GM12872 (cell line): ENCODE data around the gene SLC35D3.

Experiments used
- TF ChIP-seq, protein P1 (sequence below): IDR thresholded peaks from 3 replicates; pipeline ENCODE4 v1.5.1; 2011; ENCODE audit warnings: low read depth, mild to moderate bottlenecking, low read length, moderate library complexity; ENCODE audit not compliant: insufficient read depth

The SLC35D3 gene

GRCh38 chr6:136918706-136919105 lies 3.4 kb upstream of the SLC35D3 start:
- TF ChIP-seq, protein P1, sequence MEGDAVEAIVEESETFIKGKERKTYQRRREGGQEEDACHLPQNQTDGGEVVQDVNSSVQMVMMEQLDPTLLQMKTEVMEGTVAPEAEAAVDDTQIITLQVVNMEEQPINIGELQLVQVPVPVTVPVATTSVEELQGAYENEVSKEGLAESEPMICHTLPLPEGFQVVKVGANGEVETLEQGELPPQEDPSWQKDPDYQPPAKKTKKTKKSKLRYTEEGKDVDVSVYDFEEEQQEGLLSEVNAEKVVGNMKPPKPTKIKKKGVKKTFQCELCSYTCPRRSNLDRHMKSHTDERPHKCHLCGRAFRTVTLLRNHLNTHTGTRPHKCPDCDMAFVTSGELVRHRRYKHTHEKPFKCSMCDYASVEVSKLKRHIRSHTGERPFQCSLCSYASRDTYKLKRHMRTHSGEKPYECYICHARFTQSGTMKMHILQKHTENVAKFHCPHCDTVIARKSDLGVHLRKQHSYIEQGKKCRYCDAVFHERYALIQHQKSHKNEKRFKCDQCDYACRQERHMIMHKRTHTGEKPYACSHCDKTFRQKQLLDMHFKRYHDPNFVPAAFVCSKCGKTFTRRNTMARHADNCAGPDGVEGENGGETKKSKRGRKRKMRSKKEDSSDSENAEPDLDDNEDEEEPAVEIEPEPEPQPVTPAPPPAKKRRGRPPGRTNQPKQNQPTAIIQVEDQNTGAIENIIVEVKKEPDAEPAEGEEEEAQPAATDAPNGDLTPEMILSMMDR: no peak

DNA sequence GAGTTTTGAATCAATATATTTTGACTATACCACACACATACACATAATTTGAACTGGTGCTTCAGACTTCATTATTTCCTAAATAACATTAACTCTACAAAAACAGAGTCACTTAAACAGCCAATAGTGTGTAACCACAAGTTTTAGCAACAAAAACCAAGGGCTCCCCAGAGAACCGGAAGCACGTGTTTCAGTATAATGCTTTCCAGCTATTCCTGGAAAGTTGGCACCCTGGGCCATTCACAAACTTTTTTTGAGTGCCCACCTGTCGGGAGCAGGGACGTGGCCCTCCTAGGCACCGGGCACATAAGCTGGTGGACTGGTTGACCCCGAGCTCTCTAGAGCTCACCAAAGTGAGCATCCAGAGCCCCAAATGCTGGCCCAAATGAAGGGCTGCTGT lies 1.9 kb upstream of the SLC35D3 start:
- TF ChIP-seq, protein P1: no peak

DNA sequence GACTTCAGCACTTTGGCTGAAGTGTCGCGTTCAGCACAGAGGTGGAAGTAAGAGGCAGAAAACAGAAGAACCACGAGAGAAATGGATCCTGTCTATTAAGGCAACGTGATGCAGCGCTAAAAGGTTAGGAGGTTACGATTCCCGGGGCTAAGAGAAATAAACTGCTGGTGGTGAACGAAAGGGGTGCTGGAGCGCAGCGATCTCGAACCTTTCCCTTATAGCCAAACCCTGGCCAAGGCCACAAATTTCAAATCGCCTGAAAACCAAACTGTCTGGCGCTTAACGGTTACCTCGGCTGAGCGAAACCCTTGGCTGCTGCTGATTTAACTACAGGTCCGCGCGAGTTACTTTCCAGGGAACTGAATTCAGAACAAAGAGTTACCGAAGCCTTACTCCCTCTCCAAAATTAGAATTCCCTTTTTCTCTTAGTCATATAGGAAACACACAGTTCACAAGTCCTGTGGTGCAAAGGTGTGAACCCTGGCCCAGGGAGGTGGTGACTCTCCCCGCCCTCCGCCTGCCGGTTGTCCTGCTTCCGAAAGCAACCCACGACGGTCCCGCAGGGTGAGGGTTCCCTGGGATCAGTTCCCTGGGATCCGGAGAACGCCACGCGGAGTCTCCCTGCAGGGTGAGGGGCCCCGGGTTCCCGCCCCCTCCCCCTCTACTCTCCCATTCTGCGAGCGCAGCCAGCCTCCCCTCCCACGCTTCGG lies 1.3 kb upstream of the SLC35D3 start:
- TF ChIP-seq, protein P1: no peak

DNA sequence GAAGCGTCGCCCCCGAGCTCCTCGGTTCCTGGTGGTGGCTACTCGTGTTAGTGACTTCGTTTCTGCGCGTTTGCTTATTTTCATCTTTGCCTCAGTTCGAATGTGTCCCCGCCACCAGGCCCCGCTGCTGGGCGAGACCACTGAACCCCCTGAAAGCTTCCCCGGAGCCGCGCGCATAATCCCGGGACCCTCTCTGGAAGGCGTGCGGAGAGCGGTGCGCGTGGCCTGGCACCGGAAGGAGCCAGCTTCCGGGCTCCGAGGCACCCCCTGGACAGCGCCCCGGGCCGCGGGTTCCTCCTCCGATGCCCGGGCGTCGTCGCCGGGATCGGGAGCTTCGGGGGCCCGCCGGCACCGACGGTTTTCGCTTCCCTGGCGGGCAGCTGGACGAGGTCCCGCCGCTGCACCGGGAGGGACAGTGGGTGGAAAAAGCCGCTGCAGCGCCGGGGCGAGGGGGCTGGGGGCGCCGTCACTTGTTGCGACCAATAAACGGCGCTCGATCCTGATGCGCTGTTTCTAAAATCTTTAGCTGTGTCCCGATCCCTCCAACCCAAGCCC lies 643 bp upstream of the SLC35D3 start:
- TF ChIP-seq, protein P1: no peak

DNA sequence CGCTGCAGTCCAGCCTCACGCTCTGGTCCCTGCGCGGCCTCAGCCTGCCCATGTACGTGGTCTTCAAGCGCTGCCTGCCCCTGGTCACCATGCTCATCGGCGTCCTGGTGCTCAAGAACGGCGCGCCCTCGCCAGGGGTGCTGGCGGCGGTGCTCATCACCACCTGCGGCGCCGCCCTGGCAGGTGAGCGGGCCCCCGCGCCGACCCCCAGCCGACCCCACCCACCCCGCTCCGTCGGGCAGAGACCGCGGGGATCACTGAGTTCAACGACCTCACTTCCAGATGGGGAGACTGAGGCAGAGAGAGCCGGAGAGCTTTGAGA lies 545 bp downstream of the SLC35D3 start:
- TF ChIP-seq, protein P1: no peak

DNA sequence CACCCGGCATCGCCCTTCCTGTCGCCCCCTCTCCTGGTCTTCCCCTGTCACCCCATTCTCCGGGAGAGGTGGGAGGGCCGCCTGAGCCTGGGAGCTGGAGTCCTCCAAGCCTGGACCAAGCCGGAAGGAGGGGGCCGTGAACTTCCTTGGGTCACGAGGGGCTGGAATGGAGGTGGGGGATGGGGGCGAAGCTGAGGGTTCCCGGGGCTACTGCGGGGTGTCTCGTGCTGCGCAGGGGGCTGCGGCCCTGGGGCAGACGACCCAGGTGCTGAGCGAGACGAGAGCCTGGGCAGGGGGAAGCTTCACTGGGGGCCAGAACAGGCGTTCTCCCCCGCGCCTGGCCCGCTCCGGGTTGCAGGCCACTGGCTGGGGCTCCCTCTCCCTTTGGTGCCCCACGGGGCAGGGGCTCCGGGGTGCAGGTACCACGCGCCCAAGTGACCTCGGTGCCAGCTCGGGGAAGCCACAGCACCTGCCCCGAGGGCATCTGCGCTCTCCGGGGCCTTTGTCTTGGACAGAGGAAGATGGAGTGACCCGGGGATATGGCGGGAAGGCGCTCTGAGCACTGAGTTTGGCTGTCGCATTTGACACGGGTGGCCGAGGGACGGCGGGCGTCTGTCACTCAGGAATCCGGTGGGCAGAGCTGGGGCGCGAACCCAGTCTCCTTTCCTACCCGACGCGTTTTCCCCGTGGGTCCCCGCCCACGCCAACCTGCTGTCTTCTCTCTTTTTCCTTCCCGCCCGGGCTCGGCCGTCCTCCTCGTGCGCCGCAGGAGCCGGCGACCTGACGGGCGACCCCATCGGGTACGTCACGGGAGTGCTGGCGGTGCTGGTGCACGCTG lies 1.2 kb downstream of the SLC35D3 start:
- TF ChIP-seq, protein P1: no peak

DNA sequence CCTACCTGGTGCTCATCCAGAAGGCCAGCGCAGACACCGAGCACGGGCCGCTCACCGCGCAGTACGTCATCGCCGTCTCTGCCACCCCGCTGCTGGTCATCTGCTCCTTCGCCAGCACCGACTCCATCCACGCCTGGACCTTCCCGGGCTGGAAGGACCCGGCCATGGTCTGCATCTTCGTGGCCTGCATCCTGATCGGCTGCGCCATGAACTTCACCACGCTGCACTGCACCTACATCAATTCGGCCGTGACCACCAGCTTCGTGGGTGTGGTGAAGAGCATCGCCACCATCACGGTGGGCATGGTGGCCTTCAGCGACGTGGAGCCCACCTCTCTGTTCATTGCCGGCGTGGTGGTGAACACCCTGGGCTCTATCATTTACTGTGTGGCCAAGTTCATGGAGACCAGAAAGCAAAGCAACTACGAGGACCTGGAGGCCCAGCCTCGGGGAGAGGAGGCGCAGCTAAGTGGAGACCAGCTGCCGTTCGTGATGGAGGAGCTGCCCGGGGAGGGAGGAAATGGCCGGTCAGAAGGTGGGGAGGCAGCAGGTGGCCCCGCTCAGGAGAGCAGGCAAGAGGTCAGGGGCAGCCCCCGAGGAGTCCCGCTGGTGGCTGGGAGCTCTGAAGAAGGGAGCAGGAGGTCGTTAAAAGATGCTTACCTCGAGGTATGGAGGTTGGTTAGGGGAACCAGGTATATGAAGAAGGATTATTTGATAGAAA lies 2.0 kb downstream of the SLC35D3 start:
- TF ChIP-seq, protein P1: no peak
